H1 (cell line): ENCODE data around the gene TRIOBP. TPM values are rescaled to one million over a fixed set of nuclear protein-coding genes. Genes with fewer than 3 reads are reported as not detected.

Experiments used
- CTCF ChIA-PET: fragments of 300-600 bp; sonication (Branson Sonifier 250); formaldehyde crosslinking; loops from one replicate; lab custom pipeline; 2021; ENCODE audit not compliant: partially characterized antibody; lab: Charles Lee
- POLR2A ChIA-PET: fragments of 300-600 bp; sonication (Branson Sonifier 250); formaldehyde crosslinking; loops from one replicate; lab custom pipeline; 2021; ENCODE audit warnings: inconsistent platforms; ENCODE audit not compliant: partially characterized antibody; lab: Charles Lee
- DNase-seq, 2 experiments: peaks; one replicate each; pipeline versions ENCODE4 v3.0.0 to v3.0.0-alpha.2; 2010 to 2022; ENCODE audit warnings: low spot score in 2 of 2, low read depth in 1 of 2, mixed read lengths in 1 of 2
- FAIRE-seq: peaks from 2 replicates; lab custom pipeline; 2011; peaks lifted over from hg19 to GRCh38; lab: Jason Lieb, UNC
- H2AFZ ChIP-seq: 2 replicates; pipeline ENCODE4 v1.8.1; 2012; ENCODE audit warnings: low read length, inconsistent platforms
- H2AK5ac ChIP-seq: 2 replicates; pipeline ENCODE4 v1.6.1; 2013; ENCODE audit warnings: low read depth, low read length
- H2BK120ac ChIP-seq: replicated peaks from 2 replicates; pipeline ENCODE3; 2013; ENCODE audit warnings: low read depth, low read length, inconsistent platforms
- H2BK12ac ChIP-seq: 2 replicates; pipeline ENCODE4 v1.6.1; 2013; ENCODE audit warnings: low read depth, low read length
- H2BK15ac ChIP-seq: 2 replicates; pipeline ENCODE4 v1.6.1; 2013; ENCODE audit warnings: low read length
- H2BK20ac ChIP-seq: 2 replicates; pipeline ENCODE4 v1.6.1; 2013; ENCODE audit warnings: low read length
- H2BK5ac ChIP-seq: 2 replicates; pipeline ENCODE4 v1.6.1; 2013; ENCODE audit warnings: low read depth, low read length
- H3K14ac ChIP-seq: 2 replicates; pipeline ENCODE4 v1.6.1; 2013; ENCODE audit warnings: inconsistent platforms; ENCODE audit not compliant: insufficient read length
- H3K18ac ChIP-seq: 2 replicates; pipeline ENCODE4 v1.6.1; 2013; ENCODE audit warnings: low read length; ENCODE audit errors: extremely low read depth
- H3K23ac ChIP-seq: 2 replicates; pipeline ENCODE4 v1.6.1; 2013; ENCODE audit warnings: inconsistent platforms; ENCODE audit not compliant: insufficient read length
- H3K23me2 ChIP-seq: 2 replicates; pipeline ENCODE4 v1.6.1; 2013; ENCODE audit warnings: low read depth, low read length
- H3K27ac ChIP-seq: 2 replicates; pipeline ENCODE4 v1.6.1; 2011; ENCODE audit warnings: low read depth, low read length, inconsistent platforms
- H3K27me3 ChIP-seq, 4 experiments: replicated peaks in 1 of 4; 1 replicate in 1 of 4; 2 replicates in 3 of 4; pipeline versions ENCODE4 v1.6.1 to v1.8.1; 2011 to 2013; ENCODE audit warnings: low read length in 3 of 4, mild to moderate bottlenecking in 3 of 4, inconsistent platforms in 2 of 4, mixed read lengths in 2 of 4, moderate library complexity in 1 of 4; ENCODE audit not compliant: control insufficient read depth in 3 of 4, insufficient read depth in 3 of 4; ENCODE audit errors: extremely low read depth in 1 of 4
- H3K36me3 ChIP-seq, 4 experiments: 2 replicates each; pipeline versions ENCODE4 v1.6.1 to v1.8.1; 2011 to 2013; ENCODE audit warnings: mild to moderate bottlenecking in 4 of 4, low read length in 3 of 4, moderate library complexity in 2 of 4, control low read depth in 1 of 4, inconsistent platforms in 1 of 4; ENCODE audit not compliant: insufficient read depth in 4 of 4, control insufficient read depth in 2 of 4
- H3K4ac ChIP-seq: replicated peaks from 2 replicates; pipeline ENCODE3; 2013; ENCODE audit warnings: low read length, low read depth, mixed read lengths, inconsistent platforms; ENCODE audit not compliant: insufficient read length
- H3K4me1 ChIP-seq, 4 experiments: replicated peaks in 1 of 4; 1 replicate in 1 of 4; 2 replicates in 3 of 4; pipeline versions ENCODE4 v1.6.1 to v1.8.1; 2011 to 2013; ENCODE audit warnings: low read length in 3 of 4, inconsistent platforms in 2 of 4, mixed read lengths in 1 of 4; ENCODE audit not compliant: insufficient read depth in 4 of 4, control insufficient read depth in 3 of 4
- H3K4me2 ChIP-seq, 2 experiments: 2 replicates each; pipeline versions ENCODE4 v1.6.1 to v1.8.1; 2011 to 2013; ENCODE audit warnings: low read depth in 2 of 2, low read length in 2 of 2, control low read depth in 1 of 2, inconsistent platforms in 1 of 2, mild to moderate bottlenecking in 1 of 2; ENCODE audit not compliant: insufficient read depth in 1 of 2
- H3K4me3 ChIP-seq, 4 experiments: fragments of 200-600, 300-600 bp in 1 of 4; sonication (generic), shearing (Covaris generic), sonication (Bioruptor Twin) in 1 of 4; 2 replicates each; pipeline versions ENCODE4 v1.5.1 to v1.8.1; 2011 to 2016; ENCODE audit warnings: low read length in 4 of 4, low read depth in 3 of 4, control low read depth in 2 of 4, inconsistent platforms in 2 of 4, mild to moderate bottlenecking in 2 of 4, mixed read lengths in 1 of 4, moderate library complexity in 1 of 4; ENCODE audit not compliant: insufficient read depth in 2 of 4; ENCODE audit errors: extremely low read depth in 1 of 4
- H3K56ac ChIP-seq: replicated peaks from 2 replicates; pipeline ENCODE3; 2013; ENCODE audit warnings: low read depth, mild to moderate bottlenecking, mixed read lengths, low read length, inconsistent platforms; ENCODE audit not compliant: insufficient read length
- H3K79me1 ChIP-seq: 2 replicates; pipeline ENCODE4 v1.6.1; 2013; ENCODE audit warnings: low read depth, low read length, control low read depth
- H3K79me2 ChIP-seq, 2 experiments: 2 replicates each; pipeline versions ENCODE4 v1.6.1 to v1.8.1; 2012 to 2013; ENCODE audit warnings: low read length in 2 of 2, mild to moderate bottlenecking in 2 of 2, inconsistent platforms in 1 of 2; ENCODE audit not compliant: insufficient read depth in 2 of 2, control insufficient read depth in 1 of 2
- H3K9ac ChIP-seq, 4 experiments: replicated peaks in 1 of 4; 1 replicate in 1 of 4; 2 replicates in 3 of 4; pipeline versions ENCODE4 v1.6.1 to v1.8.1; 2011 to 2013; ENCODE audit warnings: low read depth in 3 of 4, low read length in 3 of 4, control low read depth in 2 of 4, mild to moderate bottlenecking in 2 of 4, moderate library complexity in 2 of 4, inconsistent platforms in 1 of 4; ENCODE audit errors: extremely low read depth in 1 of 4
- H3K9me3 ChIP-seq, 2 experiments: 2 replicates each; pipeline versions ENCODE4 v1.6.1 to v1.8.1; 2012 to 2013; ENCODE audit warnings: mild to moderate bottlenecking in 2 of 2, moderate library complexity in 2 of 2, control low read depth in 1 of 2, inconsistent platforms in 1 of 2, low read depth in 1 of 2, low read length in 1 of 2, mixed read lengths in 1 of 2; ENCODE audit not compliant: insufficient read depth in 2 of 2
- H4K20me1 ChIP-seq, 2 experiments: replicated peaks in 1 of 2; 2 replicates each; pipeline versions ENCODE3 to v1.8.1; 2011 to 2013; ENCODE audit warnings: inconsistent platforms in 2 of 2, low read length in 2 of 2, mild to moderate bottlenecking in 1 of 2; ENCODE audit not compliant: insufficient read depth in 2 of 2, control insufficient read depth in 1 of 2
- H4K5ac ChIP-seq: 2 replicates; pipeline ENCODE4 v1.6.1; 2013; ENCODE audit warnings: low read length, low read depth, mixed read lengths, inconsistent platforms; ENCODE audit not compliant: insufficient read length
- H4K8ac ChIP-seq: 2 replicates; pipeline ENCODE4 v1.8.0; 2013; ENCODE audit warnings: mild to moderate bottlenecking, moderate library complexity, low read length, inconsistent platforms; ENCODE audit not compliant: insufficient read depth; ENCODE audit errors: extremely low read depth
- H4K91ac ChIP-seq: replicated peaks from 2 replicates; pipeline ENCODE3; 2013; ENCODE audit warnings: low read length, mixed read lengths, inconsistent platforms; ENCODE audit not compliant: insufficient read length
- BACH1 ChIP-seq: IDR thresholded peaks from 2 replicates; pipeline ENCODE4 v1.6.1; 2012; ENCODE audit warnings: low read length, improper control_type of control experiment
- GABPA ChIP-seq: IDR thresholded peaks from 2 replicates; pipeline ENCODE4 v1.6.1; 2011; ENCODE audit warnings: mild to moderate bottlenecking, low read length, moderate library complexity, borderline replicate concordance; ENCODE audit not compliant: insufficient read depth
- HDAC2 ChIP-seq, 2 experiments: fragments of 300-600 bp in 1 of 2; sonication (generic) in 1 of 2; IDR thresholded peaks; 2 replicates each; pipeline ENCODE4 v1.6.1; 2011 to 2012; ENCODE audit warnings: low read depth in 2 of 2, low read length in 2 of 2, mild to moderate bottlenecking in 2 of 2, moderate library complexity in 2 of 2, borderline replicate concordance in 1 of 2, inconsistent platforms in 1 of 2
- NRF1 ChIP-seq: IDR thresholded peaks from 2 replicates; pipeline ENCODE4 v1.6.1; 2011; ENCODE audit warnings: mild to moderate bottlenecking, low read depth, low read length, improper control_type of control experiment
- RNF2 ChIP-seq: fragments of 200-900, 300-1000 bp; sonication (generic); IDR thresholded peaks from 2 replicates; pipeline ENCODE4 v1.7.1; 2016; ENCODE audit warnings: borderline replicate concordance, low read depth, mild to moderate bottlenecking, antibody characterized with exemption, low read length; ENCODE audit not compliant: poor library complexity, severe bottlenecking; ENCODE audit errors: missing control alignments
- SIN3A ChIP-seq, 2 experiments: IDR thresholded peaks in 1 of 2; conservative IDR thresholded peaks in 1 of 2; 2 replicates each; pipeline ENCODE4 v1.6.1; 2011 to 2012; ENCODE audit warnings: low read length in 2 of 2, improper control_type of control experiment in 1 of 2, low read depth in 1 of 2, mild to moderate bottlenecking in 1 of 2
- TAF7 ChIP-seq: optimal IDR thresholded peaks from 2 replicates; pipeline ENCODE3; 2011; ENCODE audit warnings: low read depth, mild to moderate bottlenecking, inconsistent platforms, low read length, moderate library complexity, borderline replicate concordance
- TEAD4 ChIP-seq: IDR thresholded peaks from 2 replicates; pipeline ENCODE4 v1.6.1; 2012; ENCODE audit warnings: low read depth, low read length, inconsistent platforms, mixed read lengths
- USF2 ChIP-seq: IDR thresholded peaks from 2 replicates; pipeline ENCODE4 v1.6.1; 2011; ENCODE audit warnings: low read length, improper control_type of control experiment
- WGBS, 2 experiments: shearing (Covaris generic) in 1 of 2; methylation state at CpG; one replicate each; pipeline versions ENCODE4 v1.1.6 to v1.1.7; 2013 to 2015; ENCODE audit warnings: low lambda C conversion rate in 2 of 2, mixed read lengths in 2 of 2, inconsistent platforms in 1 of 2, low coverage in 1 of 2, missing lambda C conversion rate in 1 of 2; ENCODE audit not compliant: insufficient replicate concordance in 2 of 2, insufficient coverage in 1 of 2, insufficient read length in 1 of 2; ENCODE audit errors: extremely low coverage in 1 of 2, missing lambda C conversion rate in 1 of 2; 5-methylcytosine and 5-hydroxymethylcytosine counted together
- polyA plus RNA-seq, 7 experiments: library from polyadenylated mRNA; depleted of rRNA in 3 of 7; stranded (reverse) in 5 of 7; unstranded in 2 of 7; fragments of >200 nt in 5 of 7; fragments of 200-250 nt in 2 of 7; gene quantifications; 1 replicate in 5 of 7; 2 replicates in 1 of 7; 4 replicates in 1 of 7; pipeline versions ENCODE4 v1.2.1 to v1.2.3, GENCODE V29; 2011 to 2013; ENCODE audit warnings: missing spikeins in 2 of 7, mixed read lengths in 2 of 7
- total RNA-seq: library from RNA; stranded (reverse); fragmentation: NEBNext Ultra II Directional; extraction: Animal tissue kit (Norgen Biotek cat#: 25700); gene quantifications from 2 replicates; pipeline ENCODE4 v1.2.1, GENCODE V29; 2021

TRIOBP gene
- total and polyA plus RNA-seq, 2 of the 8 experiments (the other 6 are each of a cell fraction or from before 2014, with no cell fraction given): 18.2 to 27.3 TPM

DNA sequence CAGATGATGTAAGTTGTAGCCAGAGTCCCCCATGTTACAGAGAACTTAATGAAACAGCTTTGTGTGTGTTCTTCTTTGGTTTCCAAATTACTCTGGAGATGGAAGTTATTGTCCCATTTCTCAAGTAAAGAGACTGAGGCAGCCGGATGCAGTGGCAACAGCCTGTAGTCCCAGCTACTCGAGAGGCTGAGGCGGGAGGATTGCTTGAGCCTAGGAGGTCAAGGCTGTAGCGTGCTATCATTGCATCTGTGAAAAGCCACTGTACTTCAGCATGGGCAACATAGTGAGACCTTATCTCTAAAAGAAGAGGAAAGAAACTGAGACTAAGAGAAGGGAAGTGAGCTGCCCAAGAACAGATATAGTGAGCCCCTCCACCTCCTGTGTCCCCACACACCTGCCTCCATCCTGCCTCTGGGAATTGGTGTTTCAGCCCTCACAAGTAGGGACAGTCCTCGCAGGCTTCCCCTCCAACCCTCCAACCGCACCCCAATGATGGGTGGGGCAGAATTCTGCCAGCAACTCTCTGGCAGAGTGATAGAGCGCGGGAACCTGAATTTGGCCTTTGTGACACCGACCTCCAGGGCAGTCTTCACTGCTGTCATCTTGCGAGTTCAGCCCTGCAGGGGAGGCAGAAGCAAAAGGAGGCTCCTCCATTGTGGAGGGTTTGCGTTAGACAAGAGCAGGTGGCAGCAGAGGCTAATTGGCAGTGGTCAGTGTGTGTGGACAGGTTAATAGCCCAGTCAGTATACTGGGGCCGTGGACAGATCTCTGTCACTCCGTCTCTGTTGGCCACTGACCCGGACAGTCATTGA lies 36.7 kb upstream of the TRIOBP start:
- H2BK20ac ChIP-seq: no peak overlapping the region
- H3K27me3 ChIP-seq: no peaks in the 10 kb centered on the region
- H4K5ac ChIP-seq: no peak overlapping the region
- H2BK120ac ChIP-seq: no peak overlapping the region
- H3K79me1 ChIP-seq: peaks cover 27% of the 10 kb centered on the region
- no peak overlapping the region for H4K8ac ChIP-seq
- CTCF ChIA-PET: interaction anchor here (0.7 to 12.1 kb wide), 12 partner anchors 11 to 158 kb away, joined by 3 to 165 read pairs (median 4); partner anchors contain the start of gene SH3BP1
- H2AFZ ChIP-seq: no peak overlapping the region
- DNase-seq (no peak), FAIRE-seq (no peak)
- H3K79me2 ChIP-seq: peaks cover 25 to 56% of the 10 kb centered on the region in 2 experiments; a peak in 3 of 4 replicates
- H3K4me1 ChIP-seq: peaks cover 0 to 21% (median 6%) of the 10 kb centered on the region in 4 experiments; a peak in 5 of 7 replicates
- POLR2A ChIA-PET: interaction anchor here (0.9 to 5.1 kb wide), 8 partner anchors 12 to 144 kb away, joined by 3 to 37 read pairs (median 14); partner anchors contain the start of genes LGALS1 and TRIOBP
- H3K9me3 ChIP-seq: no peaks in the 10 kb centered on the region
- H3K56ac ChIP-seq: no peak overlapping the region
- H3K27ac ChIP-seq: no peak overlapping the region
- H4K20me1 ChIP-seq: peaks cover 23 to 37% of the 10 kb centered on the region in 2 experiments
- peak overlapping the region in 3 of 4 experiments; percentile 62 to 78 (median 68); a peak in 3 of 7 replicates for H3K9ac ChIP-seq
- no peak overlapping the region for H2BK15ac ChIP-seq
- H3K23ac ChIP-seq: no peak overlapping the region
- H3K36me3 ChIP-seq: no peaks in the 10 kb centered on the region
- no peak overlapping the region for H4K91ac ChIP-seq
- no peak overlapping the region for H3K18ac ChIP-seq
- H3K4me3 ChIP-seq: peak overlapping the region; percentile 71 to 94 (median 76); a peak in 6 of 8 replicates
- no peak overlapping the region for H2BK12ac ChIP-seq
- WGBS, 2 experiments: 87% methylated on average over 14 of the region's 14 CpGs; no CpG with 5 or more reads in 1 of the 2 experiments
- 0 out of 2 replicates have a peak overlapping the region, but pooled peaks have one; percentile 9 for H2AK5ac ChIP-seq
- H3K4ac ChIP-seq: no peak overlapping the region
- H3K4me2 ChIP-seq: peak overlapping the region; percentile 93 to 95
- peaks cover 11% of the 10 kb centered on the region for H3K23me2 ChIP-seq
- no peak overlapping the region for H3K14ac ChIP-seq
- no peak overlapping the region for H2BK5ac ChIP-seq
- TF ChIP-seq USF2: no peak
- no peak for TF ChIP-seq HDAC2 (IDR thresholded peaks at IDR 0.05; ENCODE audit: borderline replicate concordance in 1 of 2, low read depth in 2 of 2, low read length in 2 of 2)
- TF ChIP-seq SIN3A (conservative IDR thresholded peaks at IDR 0.05 in 1 of 2, IDR thresholded peaks at IDR 0.05 in 1 of 2; ENCODE audit: low read depth in 1 of 2, low read length in 2 of 2): no peak
- no peak for TF ChIP-seq TAF7
- no peak for TF ChIP-seq TEAD4
- TF ChIP-seq RNF2: no peak
- no peak for TF ChIP-seq NRF1
- TF ChIP-seq GABPA: no peak
- no peak for TF ChIP-seq BACH1
